ENCODE results near the gene NEURL2.
A peak's percentile ranks its signal among the peaks of the same experiment; 100 is the strongest.

The NEURL2 gene
- total RNA-seq, result 1.0 to 2.7 (median 1.4) reads per million in 3 donors

GRCh38 chr20:45890985-45891983, at the start of gene NEURL2, which contains the start of gene CTSA:
TSS of gene NEURL2 (minus strand) at chr20:45891208. CDS start at chr20:45890991, 217 bp downstream.
TSS of gene CTSA (plus strand) at chr20:45891335. CDS start at chr20:45891569, 234 bp downstream.
- Histone ChIP-seq H3K9me3 (ENCODE audit: control insufficient read depth, low read length) (no peaks in the 10 kb centered on the region), H3K27me3 (replicated peaks; ENCODE audit: control insufficient read depth, insufficient read depth, low read length, poor library complexity, severe bottlenecking) (no peaks in the 10 kb centered on the region), H3K4me3 (ENCODE audit: insufficient read depth, low read depth, low read length, poor library complexity, severe bottlenecking) (peak within 1 kb of the TSS; percentile 82), H3K27ac (ENCODE audit: insufficient read depth, low read length, poor library complexity, severe bottlenecking) (peak within 1 kb of the TSS; percentile 63), H3K4me1 (ENCODE audit: control insufficient read depth, insufficient read depth, low read length, poor library complexity, severe bottlenecking) (peaks cover 14% of the 10 kb centered on the region), H3K36me3 (ENCODE audit: control insufficient read depth, insufficient read depth, low read length) (peaks cover 7% of the 10 kb centered on the region)
- DNase-seq, result peak; percentile 76 to 79 (median 79)

DNA sequence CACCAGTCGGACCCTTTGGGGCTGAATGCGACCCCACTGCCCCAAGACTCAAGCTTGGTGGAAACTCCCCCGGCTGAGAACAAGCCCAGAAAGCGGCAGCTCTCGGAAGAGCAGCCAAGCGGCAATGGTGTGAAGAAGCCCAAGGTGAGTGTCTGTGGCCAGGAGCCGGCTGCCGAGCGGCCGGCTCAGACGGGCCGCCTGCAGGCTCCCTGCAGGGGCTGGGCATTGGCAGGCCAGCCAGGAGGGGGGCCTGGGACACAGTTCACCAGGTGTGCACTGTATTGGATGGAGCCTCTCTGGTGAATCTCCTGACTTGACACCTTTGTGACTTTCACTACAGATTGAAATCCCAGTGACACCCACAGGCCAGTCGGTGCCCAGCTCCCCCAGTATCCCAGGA, 49.5 kb upstream of the NEURL2 start:
- H3K9me3 ChIP-seq (ENCODE audit: control insufficient read depth, low read length), result no peaks in the 10 kb centered on the region
- peaks cover 13% of the 10 kb centered on the region for H3K4me1 ChIP-seq (ENCODE audit: control insufficient read depth, insufficient read depth, low read length, poor library complexity, severe bottlenecking)
- no peak overlapping the region for H3K27ac ChIP-seq (ENCODE audit: insufficient read depth, low read length, poor library complexity, severe bottlenecking)
- H3K27me3 ChIP-seq (replicated peaks; ENCODE audit: control insufficient read depth, insufficient read depth, low read length, poor library complexity, severe bottlenecking), result no peaks in the 10 kb centered on the region
- H3K4me3 ChIP-seq (ENCODE audit: insufficient read depth, low read depth, low read length, poor library complexity, severe bottlenecking), result no peak overlapping the region
- no peak for DNase-seq
- H3K36me3 ChIP-seq (ENCODE audit: control insufficient read depth, insufficient read depth, low read length), result peaks cover 83% of the 10 kb centered on the region

DNA sequence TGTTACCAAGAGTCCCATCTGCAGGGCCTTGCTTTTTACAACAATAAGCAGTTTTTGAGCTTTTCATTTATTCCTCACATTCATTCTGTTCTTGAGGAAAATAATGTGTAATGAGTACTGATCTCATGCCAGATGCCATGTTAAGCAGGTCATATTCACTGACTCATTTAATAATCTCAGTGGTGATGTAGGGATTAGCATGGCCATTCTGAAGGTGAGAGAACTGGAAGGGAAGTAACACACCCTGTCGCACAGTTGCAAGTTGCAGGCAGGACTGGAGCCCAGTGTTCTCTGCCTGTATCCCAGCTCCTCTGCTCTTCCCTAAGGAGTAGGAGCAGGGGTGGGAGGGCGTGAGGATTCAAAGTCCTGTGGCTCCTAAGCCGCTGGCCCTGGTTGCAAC, 49.0 kb upstream of the NEURL2 start:
- no peaks in the 10 kb centered on the region for H3K9me3 ChIP-seq (ENCODE audit: control insufficient read depth, low read length)
- peaks cover 79% of the 10 kb centered on the region for H3K36me3 ChIP-seq (ENCODE audit: control insufficient read depth, insufficient read depth, low read length)
- H3K4me1 ChIP-seq (ENCODE audit: control insufficient read depth, insufficient read depth, low read length, poor library complexity, severe bottlenecking), result peaks cover 13% of the 10 kb centered on the region
- DNase-seq, result no peak
- no peaks in the 10 kb centered on the region for H3K27me3 ChIP-seq (replicated peaks; ENCODE audit: control insufficient read depth, insufficient read depth, low read length, poor library complexity, severe bottlenecking)
- H3K27ac ChIP-seq (ENCODE audit: insufficient read depth, low read length, poor library complexity, severe bottlenecking), result no peak overlapping the region
- no peak overlapping the region for H3K4me3 ChIP-seq (ENCODE audit: insufficient read depth, low read depth, low read length, poor library complexity, severe bottlenecking)

GRCh38 chr20:45938727-45939438, 47.9 kb upstream of the NEURL2 start:
- Histone ChIP-seq H3K9me3 (ENCODE audit: control insufficient read depth, low read length) (no peaks in the 10 kb centered on the region), H3K4me3 (ENCODE audit: insufficient read depth, low read depth, low read length, poor library complexity, severe bottlenecking) (no peak overlapping the region), H3K27ac (ENCODE audit: insufficient read depth, low read length, poor library complexity, severe bottlenecking) (peak overlapping the region; percentile 27)

DNA sequence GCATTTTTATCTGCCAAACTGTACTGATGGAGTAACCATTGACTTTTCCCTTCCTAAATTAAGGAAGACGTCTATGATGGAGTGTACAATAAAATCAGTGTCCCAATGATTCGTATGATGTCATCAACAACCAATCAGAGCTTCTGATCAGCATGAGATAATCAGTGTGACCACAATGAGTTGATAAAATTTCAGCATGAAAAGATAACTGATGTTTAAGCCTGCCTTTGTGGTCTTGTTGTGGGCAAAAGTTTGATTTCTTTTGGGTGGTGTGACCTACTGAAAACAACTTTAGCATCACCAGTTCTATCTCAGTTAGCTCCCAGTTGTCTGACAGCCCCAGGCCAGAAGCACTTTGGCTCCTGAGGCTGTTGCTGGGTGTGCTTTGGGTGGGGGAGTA, 46.8 kb upstream of the NEURL2 start:
- no peak for DNase-seq
- no peak overlapping the region for H3K4me3 ChIP-seq (ENCODE audit: insufficient read depth, low read depth, low read length, poor library complexity, severe bottlenecking)
- peaks cover 20% of the 10 kb centered on the region for H3K4me1 ChIP-seq (ENCODE audit: control insufficient read depth, insufficient read depth, low read length, poor library complexity, severe bottlenecking)
- H3K27ac ChIP-seq (ENCODE audit: insufficient read depth, low read length, poor library complexity, severe bottlenecking), result peak overlapping the region; percentile 27
- H3K9me3 ChIP-seq (ENCODE audit: control insufficient read depth, low read length), result no peaks in the 10 kb centered on the region
- peaks cover 56% of the 10 kb centered on the region for H3K36me3 ChIP-seq (ENCODE audit: control insufficient read depth, insufficient read depth, low read length)
- no peaks in the 10 kb centered on the region for H3K27me3 ChIP-seq (replicated peaks; ENCODE audit: control insufficient read depth, insufficient read depth, low read length, poor library complexity, severe bottlenecking)

More at GRCh38 chr20:45938727-45939438, 47.9 kb upstream of the NEURL2 start:
- no peak for DNase-seq
- Histone ChIP-seq H3K36me3 (ENCODE audit: control insufficient read depth, insufficient read depth, low read length) (peaks cover 67% of the 10 kb centered on the region), H3K4me1 (ENCODE audit: control insufficient read depth, insufficient read depth, low read length, poor library complexity, severe bottlenecking) (peaks cover 13% of the 10 kb centered on the region), H3K27me3 (replicated peaks; ENCODE audit: control insufficient read depth, insufficient read depth, low read length, poor library complexity, severe bottlenecking) (no peaks in the 10 kb centered on the region)

DNA sequence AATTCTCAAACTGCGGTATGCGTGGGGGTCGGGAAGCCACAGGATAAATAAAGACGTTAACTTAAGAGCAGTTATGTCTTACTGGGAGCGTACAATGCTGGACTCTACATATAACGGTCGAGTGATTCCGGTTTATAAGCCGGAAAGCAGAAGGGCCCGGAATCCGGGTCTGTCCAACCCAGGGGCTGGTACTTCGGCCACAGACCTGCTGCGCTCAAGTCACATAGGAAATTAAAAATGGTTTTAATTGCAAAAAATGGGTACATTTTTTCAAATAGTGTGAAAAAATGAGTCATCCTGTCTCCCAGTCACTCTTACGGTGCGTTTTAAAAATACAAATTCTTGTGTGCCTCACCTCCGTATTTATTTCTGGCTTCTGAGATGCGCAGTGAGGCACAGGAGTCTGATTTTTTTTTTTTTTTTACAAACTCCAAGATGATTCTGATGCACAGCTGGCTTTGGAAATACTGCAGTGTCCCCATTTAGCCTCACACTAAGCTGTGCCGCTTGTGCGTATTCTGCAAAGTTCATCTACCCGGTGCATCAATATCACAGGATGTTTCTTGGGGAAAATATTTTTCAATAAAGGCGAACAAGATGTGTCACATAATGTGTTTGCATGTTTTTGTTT, 44.5 kb upstream of the NEURL2 start:
- Histone ChIP-seq H3K27ac (ENCODE audit: insufficient read depth, low read length, poor library complexity, severe bottlenecking) (peak overlapping the region; percentile 98), H3K4me1 (ENCODE audit: control insufficient read depth, insufficient read depth, low read length, poor library complexity, severe bottlenecking) (peaks cover 20% of the 10 kb centered on the region), H3K4me3 (ENCODE audit: insufficient read depth, low read depth, low read length, poor library complexity, severe bottlenecking) (peak overlapping the region; percentile 95), H3K9me3 (ENCODE audit: control insufficient read depth, low read length) (no peaks in the 10 kb centered on the region), H3K27me3 (replicated peaks; ENCODE audit: control insufficient read depth, insufficient read depth, low read length, poor library complexity, severe bottlenecking) (no peaks in the 10 kb centered on the region), H3K36me3 (ENCODE audit: control insufficient read depth, insufficient read depth, low read length) (peaks cover 38% of the 10 kb centered on the region)
- DNase-seq, result no peak

DNA sequence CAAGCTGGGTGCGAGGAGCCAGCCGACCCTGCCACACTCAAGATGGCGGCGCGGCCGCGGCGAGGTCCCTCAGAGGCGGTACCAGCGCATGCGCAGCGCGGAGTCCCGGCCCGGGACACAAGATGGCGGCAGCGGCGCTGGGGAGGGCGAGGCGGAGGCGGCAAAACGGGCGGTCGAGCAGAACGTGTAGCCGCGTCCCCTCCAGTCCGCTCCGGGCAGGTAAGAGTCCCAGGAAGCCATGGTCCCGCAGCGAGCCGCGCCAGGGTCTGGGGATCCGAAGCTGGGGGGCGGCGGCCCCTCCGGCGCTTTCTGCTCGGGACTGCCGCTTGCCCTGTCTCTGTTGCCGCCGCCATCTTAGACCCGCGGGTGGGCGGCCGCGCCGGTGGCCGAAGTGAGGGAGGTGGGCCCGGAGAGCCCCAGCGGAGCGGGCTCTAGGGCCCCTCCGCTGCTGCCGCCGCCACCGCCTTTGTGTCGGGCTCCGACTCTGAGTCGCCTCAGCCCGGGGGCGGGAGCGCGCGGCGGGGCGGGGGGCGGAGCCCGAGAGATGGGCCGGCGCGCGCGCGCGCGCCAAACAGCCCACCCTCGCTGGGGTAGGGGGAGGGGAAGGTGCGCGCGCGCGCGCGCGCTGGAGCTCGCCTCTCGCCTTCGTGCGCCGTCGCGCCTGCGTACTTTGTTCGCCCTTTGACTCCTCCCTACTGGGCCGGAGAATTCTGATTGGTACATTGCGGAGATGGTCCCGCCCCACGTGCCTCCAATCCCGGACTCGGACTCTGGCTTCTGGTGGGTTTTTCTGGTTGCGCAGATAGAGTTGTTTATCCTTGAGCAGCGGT, 43.8 kb upstream of the NEURL2 start, which contains the start of gene PCIF1:
Gene PCIF1, plus strand, starts transcription at position 98 of the 830 bp plus-strand sequence. CDS start 4,317 bp downstream, outside the sequence.
- DNase-seq, result peak; percentile 96 to 97 (median 97)
- H3K27me3 ChIP-seq (replicated peaks; ENCODE audit: control insufficient read depth, insufficient read depth, low read length, poor library complexity, severe bottlenecking), result no peaks in the 10 kb centered on the region
- peaks cover 31% of the 10 kb centered on the region for H3K36me3 ChIP-seq (ENCODE audit: control insufficient read depth, insufficient read depth, low read length)
- H3K27ac ChIP-seq (ENCODE audit: insufficient read depth, low read length, poor library complexity, severe bottlenecking), result peak within 1 kb of the TSS; percentile 98
- H3K9me3 ChIP-seq (ENCODE audit: control insufficient read depth, low read length), result no peaks in the 10 kb centered on the region
- peaks cover 20% of the 10 kb centered on the region for H3K4me1 ChIP-seq (ENCODE audit: control insufficient read depth, insufficient read depth, low read length, poor library complexity, severe bottlenecking)
- peak within 1 kb of the TSS; percentile 95 for H3K4me3 ChIP-seq (ENCODE audit: insufficient read depth, low read depth, low read length, poor library complexity, severe bottlenecking)

GRCh38 chr20:45934046-45934585, 43.1 kb upstream of the NEURL2 start:
- DNase-seq, result peak in 1 of 3 donors; percentile 46
- Histone ChIP-seq H3K4me1 (ENCODE audit: control insufficient read depth, insufficient read depth, low read length, poor library complexity, severe bottlenecking) (peaks cover 20% of the 10 kb centered on the region), H3K4me3 (ENCODE audit: insufficient read depth, low read depth, low read length, poor library complexity, severe bottlenecking) (peak overlapping the region; percentile 95), H3K9me3 (ENCODE audit: control insufficient read depth, low read length) (no peaks in the 10 kb centered on the region), H3K36me3 (ENCODE audit: control insufficient read depth, insufficient read depth, low read length) (peaks cover 24% of the 10 kb centered on the region), H3K27me3 (replicated peaks; ENCODE audit: control insufficient read depth, insufficient read depth, low read length, poor library complexity, severe bottlenecking) (no peaks in the 10 kb centered on the region), H3K27ac (ENCODE audit: insufficient read depth, low read length, poor library complexity, severe bottlenecking) (peak overlapping the region; percentile 98)

All from effector memory CD4-positive, alpha-beta T cell (primary cell).